ENCODE results near the gene MCEE. TPM values are rescaled to one million over a fixed set of nuclear protein-coding genes. Genes with fewer than 3 reads are reported as not detected.

Gene MCEE
- total RNA-seq, 4 donors from 2014 or later: 10.3 to 24.1 (median 18.6) TPM; not detected in 1

GRCh38 chr2:71130905-71131244, 846 bp upstream of the MCEE start:
- peaks cover 22 to 27% (median 24%) of the 10 kb centered on the region in 4 donors for H3K4me1 ChIP-seq
- H3K27ac ChIP-seq: peak overlapping the region; percentile 91 to 99 (median 96)
- WGBS, 2 donors (ENCODE audit: low coverage in 1 of 2): 0 to 4% methylated on average over 3 to 4 of the region's 4 CpGs
- TF ChIP-seq POLR2A (IDR thresholded peaks at IDR 0.05) (no peak), CTCF (IDR thresholded peaks at IDR 0.05) (no peak), POLR2AphosphoS5 (IDR thresholded peaks at IDR 0.05) (no peak), EP300 (IDR thresholded peaks at IDR 0.05; ENCODE audit: low read depth) (no peak)
- H3K27me3 ChIP-seq: no peaks in the 10 kb centered on the region
- intact Hi-C loops (cut with DNase I; ENCODE audit: low total_unique reads): no loop called here
- in situ Hi-C loops (cut with MboI; ENCODE audit: low pct_ligation_motif_present in 1 of 4, low pct_unique_long_range_greater_than_20kb in 1 of 4, low sequenced_read_pairs in 3 of 4): no loop called here
- peaks cover 0 to 22% (median 10%) of the 10 kb centered on the region in 4 donors for H3K36me3 ChIP-seq
- peak overlapping the region; percentile 55 to 92 (median 84) for H3K4me3 ChIP-seq
- DNase-seq: no peak
- H3K9me3 ChIP-seq: no peaks in the 10 kb centered on the region

- no peak for TF ChIP-seq POLR2AphosphoS5 (IDR thresholded peaks at IDR 0.05)
- in situ Hi-C loops (cut with MboI; ENCODE audit: low pct_ligation_motif_present in 1 of 4, low pct_unique_long_range_greater_than_20kb in 1 of 4, low sequenced_read_pairs in 3 of 4) (no loop called here), intact Hi-C loops (cut with DNase I; ENCODE audit: low total_unique reads) (no loop called here)
- H3K4me1 ChIP-seq: peaks cover 22 to 27% (median 24%) of the 10 kb centered on the region in 4 donors
- peaks cover 0 to 13% (median 6%) of the 10 kb centered on the region in 4 donors for H3K36me3 ChIP-seq
- 2% methylated on average over 17 of the region's 17 CpGs; no CpG with 5 or more reads in 1 of the 2 donors for WGBS, 2 donors (ENCODE audit: low coverage in 1 of 2)
- H3K27ac ChIP-seq: peak overlapping the region; percentile 91 to 99 (median 96)
- H3K27me3 ChIP-seq: no peaks in the 10 kb centered on the region
- H3K9me3 ChIP-seq: no peaks in the 10 kb centered on the region
- H3K4me3 ChIP-seq: peak overlapping the region; percentile 55 to 92 (median 84)
- DNase-seq: peak; percentile 71
These were observed 202 bp downstream of the MCEE start for GRCh38 chr2:71129902-71130151.

GRCh38 chr2:71129114-71129901, 721 bp downstream of the MCEE start:
- H3K27me3 ChIP-seq: no peaks in the 10 kb centered on the region
- TF ChIP-seq POLR2A (IDR thresholded peaks at IDR 0.05): no peak
- no peak for TF ChIP-seq EP300 (IDR thresholded peaks at IDR 0.05; ENCODE audit: low read depth)
- no peak for TF ChIP-seq CTCF (IDR thresholded peaks at IDR 0.05)
- TF ChIP-seq POLR2AphosphoS5 (IDR thresholded peaks at IDR 0.05): no peak
- H3K4me1 ChIP-seq: peaks cover 22 to 27% (median 24%) of the 10 kb centered on the region in 4 donors
- H3K27ac ChIP-seq: peak overlapping the region; percentile 91 to 99 (median 96)
- H3K4me3 ChIP-seq: peak overlapping the region; percentile 55 to 92 (median 84)
- in situ Hi-C loops (cut with MboI; ENCODE audit: low pct_ligation_motif_present in 1 of 4, low pct_unique_long_range_greater_than_20kb in 1 of 4, low sequenced_read_pairs in 3 of 4) (no loop called here), intact Hi-C loops (cut with DNase I; ENCODE audit: low total_unique reads) (no loop called here)
- peaks cover 0 to 8% (median 3%) of the 10 kb centered on the region in 4 donors for H3K36me3 ChIP-seq
- WGBS, 2 donors (ENCODE audit: low coverage in 1 of 2): 2 to 3% methylated on average over 10 to 18 of the region's 18 CpGs
- DNase-seq: no peak
- H3K9me3 ChIP-seq: no peaks in the 10 kb centered on the region

- TF ChIP-seq POLR2AphosphoS5 (IDR thresholded peaks at IDR 0.05) (no peak), POLR2A (IDR thresholded peaks at IDR 0.05) (no peak), CTCF (IDR thresholded peaks at IDR 0.05) (no peak), EP300 (IDR thresholded peaks at IDR 0.05; ENCODE audit: low read depth) (no peak)
- in situ Hi-C loops (cut with MboI; ENCODE audit: low pct_ligation_motif_present in 1 of 4, low pct_unique_long_range_greater_than_20kb in 1 of 4, low sequenced_read_pairs in 3 of 4): no loop called here
- no peak overlapping the region for H3K4me3 ChIP-seq
- H3K9me3 ChIP-seq: no peaks in the 10 kb centered on the region
- intact Hi-C loops (cut with DNase I; ENCODE audit: low total_unique reads): no loop called here
- no peaks in the 10 kb centered on the region for H3K27me3 ChIP-seq
- H3K4me1 ChIP-seq: peaks cover 17 to 22% (median 20%) of the 10 kb centered on the region in 4 donors
- DNase-seq: no peak
- H3K27ac ChIP-seq: no peak overlapping the region
- 74 to 88% methylated on average over 3 of the region's 3 CpGs for WGBS, 2 donors (ENCODE audit: low coverage in 1 of 2)
- H3K36me3 ChIP-seq: peaks cover 0 to 5% (median 2%) of the 10 kb centered on the region in 4 donors
These were observed 3.1 kb downstream of the MCEE start for GRCh38 chr2:71126957-71127356.
